Breast epithelium (tissue), 3 donors: Measurements from ENCODE around the gene HMGCR.

Experiments used
- POLR2A ChIP-seq: fragments of 450-650 bp; IDR thresholded peaks from one replicate; pipeline ENCODE4 v1.6.1; 2016; ENCODE audit warnings: antibody characterized with exemption, mild to moderate bottlenecking, moderate library complexity
- POLR2AphosphoS5 ChIP-seq, 3 donors: sonication (generic); formaldehyde crosslinking; IDR thresholded peaks; one replicate each; pipeline ENCODE4 v1.6.1; 2017; ENCODE audit warnings: antibody characterized with exemption in 3 of 3
- TF ChIP-seq, protein P1 (sequence below), 3 donors: fragments of 450-650 bp; IDR thresholded peaks; one replicate each; pipeline ENCODE4 v1.5.1; 2016 to 2017; ENCODE audit warnings: antibody characterized with exemption in 3 of 3, mild to moderate bottlenecking in 3 of 3, moderate library complexity in 3 of 3

- TF ChIP-seq POLR2A (no peak), POLR2AphosphoS5 (IDR thresholded peaks at IDR 0.05) (no peak)
- TF ChIP-seq, protein P1, sequence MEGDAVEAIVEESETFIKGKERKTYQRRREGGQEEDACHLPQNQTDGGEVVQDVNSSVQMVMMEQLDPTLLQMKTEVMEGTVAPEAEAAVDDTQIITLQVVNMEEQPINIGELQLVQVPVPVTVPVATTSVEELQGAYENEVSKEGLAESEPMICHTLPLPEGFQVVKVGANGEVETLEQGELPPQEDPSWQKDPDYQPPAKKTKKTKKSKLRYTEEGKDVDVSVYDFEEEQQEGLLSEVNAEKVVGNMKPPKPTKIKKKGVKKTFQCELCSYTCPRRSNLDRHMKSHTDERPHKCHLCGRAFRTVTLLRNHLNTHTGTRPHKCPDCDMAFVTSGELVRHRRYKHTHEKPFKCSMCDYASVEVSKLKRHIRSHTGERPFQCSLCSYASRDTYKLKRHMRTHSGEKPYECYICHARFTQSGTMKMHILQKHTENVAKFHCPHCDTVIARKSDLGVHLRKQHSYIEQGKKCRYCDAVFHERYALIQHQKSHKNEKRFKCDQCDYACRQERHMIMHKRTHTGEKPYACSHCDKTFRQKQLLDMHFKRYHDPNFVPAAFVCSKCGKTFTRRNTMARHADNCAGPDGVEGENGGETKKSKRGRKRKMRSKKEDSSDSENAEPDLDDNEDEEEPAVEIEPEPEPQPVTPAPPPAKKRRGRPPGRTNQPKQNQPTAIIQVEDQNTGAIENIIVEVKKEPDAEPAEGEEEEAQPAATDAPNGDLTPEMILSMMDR (IDR thresholded peaks at IDR 0.05) = no peak
Observed at GRCh38 chr5:75322066-75322465, 15.0 kb upstream of the HMGCR start.
